Ovary (tissue), 9 donors: ENCODE data around the gene KCTD18. TPM values are rescaled to one million over a fixed set of nuclear protein-coding genes. Genes with fewer than 3 reads are reported as not detected.
A peak's percentile ranks its signal among the peaks of the same experiment; 100 is the strongest.

Source experiments
- DNase-seq, 5 donors: peaks; one replicate each; pipeline ENCODE4 v3.0.0-alpha.2; 2019 to 2020
- H3K27ac ChIP-seq, 2 donors: fragments of 200-600 bp; one replicate each; pipeline versions ENCODE4 v1.5.1 to v1.8.0; 2019 to 2022
- H3K27me3 ChIP-seq: fragments of 200-600 bp; one replicate; pipeline ENCODE4 v1.8.0; 2022
- H3K36me3 ChIP-seq: fragments of 200-600 bp; sonication (generic); one replicate; pipeline ENCODE4 v1.5.1; 2019
- H3K4me1 ChIP-seq: one replicate; pipeline ENCODE4 v1.8.1; 2013; ENCODE audit warnings: mild to moderate bottlenecking, moderate library complexity; ENCODE audit not compliant: insufficient read depth
- H3K4me3 ChIP-seq: fragments of 200-600 bp; sonication (generic); one replicate; pipeline ENCODE4 v1.5.1; 2017
- H3K9me3 ChIP-seq, 2 donors: fragments of 200-600 bp in 1 of 2; sonication (generic) in 1 of 2; one replicate each; pipeline versions ENCODE4 v1.5.1 to v1.8.1; 2013 to 2019; ENCODE audit warnings: mild to moderate bottlenecking in 1 of 2, moderate library complexity in 1 of 2
- EP300 ChIP-seq: sonication (generic); formaldehyde crosslinking; IDR thresholded peaks from one replicate; pipeline ENCODE4 v1.6.1; 2017; ENCODE audit warnings: antibody characterized with exemption
- POLR2A ChIP-seq: fragments of 450-650 bp; IDR thresholded peaks from one replicate; pipeline ENCODE4 v1.6.1; 2017; ENCODE audit warnings: antibody characterized with exemption, mild to moderate bottlenecking, moderate library complexity
- WGBS, 3 donors: extraction: QIAGEN DNeasy Blood & Tissue Kit in 1 of 3; methylation state at CpG; one replicate each; pipeline versions ENCODE4 v1.1.5 to v1.1.7; 2013 to 2017; 5-methylcytosine and 5-hydroxymethylcytosine counted together
- intact Hi-C, 4 donors: fragments of 100-400 bp; cut with DNase I; formaldehyde crosslinking; loops; one replicate each; pipeline versions ENCODE4 v1.11.0 to v1.15.1; 2022 to 2023
- polyA plus RNA-seq, 2 donors: library from polyadenylated mRNA; stranded (reverse); fragments of 200-250 nt in 1 of 2; fragments of 350-450 nt in 1 of 2; fragmentation: Illumina TruSeq in 1 of 2; extraction: RNeasy Lipid Tissue Mini Kit (QIAGEN cat#74804) in 1 of 2; gene quantifications; one replicate each; pipeline ENCODE4 v1.2.3, GENCODE V29; 2013 to 2014
- total RNA-seq, 7 donors: library from RNA; depleted of rRNA in 2 of 7; stranded (reverse); fragments of >200 nt in 2 of 7; fragmentation: NEBNext Ultra II Directional in 3 of 7; extraction: Animal tissue kit (Norgen Biotek cat#: 25700) in 3 of 7; gene quantifications; one replicate each; pipeline versions ENCODE4 v1.1.0 to v1.2.4, GENCODE V29; 2016 to 2023
- TF ChIP-seq, protein P1 (sequence below), 3 donors: fragments of 450-650 bp in 2 of 3; fragments of 200-600 bp in 1 of 3; IDR thresholded peaks; one replicate each; pipeline versions ENCODE4 v1.5.1 to v1.8.0; 2016 to 2022; ENCODE audit warnings: antibody characterized with exemption in 3 of 3, mild to moderate bottlenecking in 1 of 3
- donor health status: DM: no; HTN: no; CAD: no; lungs with moderate emphysema.
- donor health status: DM: no; HTN: no; CAD: no.
- donor health status: Bipolar disorder and iron deficiency.
- donor health status: DM: yes; HTN: yes; CAD: no.
- donor health status: DM: no; HTN: no; CAD: no.
- donor health status: DM: yes; HTN: yes; CAD: no.

Gene KCTD18
- total and polyA plus RNA-seq, 9 donors, result 9.5 to 15.1 (median 12.1) TPM

GRCh38 chr2:200479692-200480265 is 30.1 kb downstream of the KCTD18 start:
- Histone ChIP-seq H3K27me3 (no peaks in the 10 kb centered on the region), H3K4me3 (no peak overlapping the region), H3K36me3 (no peaks in the 10 kb centered on the region), H3K27ac (peak overlapping the region in 1 of 2 donors; percentile 39), H3K4me1 (no peaks in the 10 kb centered on the region), H3K9me3 (no peaks in the 10 kb centered on the region)
- intact Hi-C loops, result loop anchor here (2.0 to 10.0 kb wide), 6 partner anchors 175 to 502 kb away; partner anchors contain the start of gene SPATS2L (in 3 of the 4)
- WGBS, 3 donors, result 13 to 31% (median 17%) methylated on average over 8 of the region's 8 CpGs
- peak in 1 of 5 donors; percentile 22 for DNase-seq
- no peak for TF ChIP-seq EP300
- no peak for TF ChIP-seq POLR2A
- TF ChIP-seq, protein P1, sequence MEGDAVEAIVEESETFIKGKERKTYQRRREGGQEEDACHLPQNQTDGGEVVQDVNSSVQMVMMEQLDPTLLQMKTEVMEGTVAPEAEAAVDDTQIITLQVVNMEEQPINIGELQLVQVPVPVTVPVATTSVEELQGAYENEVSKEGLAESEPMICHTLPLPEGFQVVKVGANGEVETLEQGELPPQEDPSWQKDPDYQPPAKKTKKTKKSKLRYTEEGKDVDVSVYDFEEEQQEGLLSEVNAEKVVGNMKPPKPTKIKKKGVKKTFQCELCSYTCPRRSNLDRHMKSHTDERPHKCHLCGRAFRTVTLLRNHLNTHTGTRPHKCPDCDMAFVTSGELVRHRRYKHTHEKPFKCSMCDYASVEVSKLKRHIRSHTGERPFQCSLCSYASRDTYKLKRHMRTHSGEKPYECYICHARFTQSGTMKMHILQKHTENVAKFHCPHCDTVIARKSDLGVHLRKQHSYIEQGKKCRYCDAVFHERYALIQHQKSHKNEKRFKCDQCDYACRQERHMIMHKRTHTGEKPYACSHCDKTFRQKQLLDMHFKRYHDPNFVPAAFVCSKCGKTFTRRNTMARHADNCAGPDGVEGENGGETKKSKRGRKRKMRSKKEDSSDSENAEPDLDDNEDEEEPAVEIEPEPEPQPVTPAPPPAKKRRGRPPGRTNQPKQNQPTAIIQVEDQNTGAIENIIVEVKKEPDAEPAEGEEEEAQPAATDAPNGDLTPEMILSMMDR (IDR thresholded peaks at IDR 0.05), result no peak

- WGBS, 3 donors, result 84 to 91% (median 89%) methylated on average over 21 of the region's 21 CpGs
- Histone ChIP-seq H3K9me3 (no peaks in the 10 kb centered on the region), H3K27me3 (no peaks in the 10 kb centered on the region), H3K27ac (no peak overlapping the region), H3K4me1 (no peaks in the 10 kb centered on the region), H3K4me3 (no peak overlapping the region), H3K36me3 (no peaks in the 10 kb centered on the region)
- DNase-seq, result peak in 1 of 5 donors; percentile 43
- TF ChIP-seq POLR2A (no peak), EP300 (no peak)
- TF ChIP-seq, protein P1 (IDR thresholded peaks at IDR 0.05), result no peak
- intact Hi-C loops, result loop anchor here in 3 of 4 donors (5.0 to 10.0 kb wide), 3 partner anchors 173 to 500 kb away; partner anchors contain the start of gene SPATS2L (in 2 of the 3)
Observed at GRCh38 chr2:200477667-200478131, 32.2 kb downstream of the KCTD18 start.

DNA sequence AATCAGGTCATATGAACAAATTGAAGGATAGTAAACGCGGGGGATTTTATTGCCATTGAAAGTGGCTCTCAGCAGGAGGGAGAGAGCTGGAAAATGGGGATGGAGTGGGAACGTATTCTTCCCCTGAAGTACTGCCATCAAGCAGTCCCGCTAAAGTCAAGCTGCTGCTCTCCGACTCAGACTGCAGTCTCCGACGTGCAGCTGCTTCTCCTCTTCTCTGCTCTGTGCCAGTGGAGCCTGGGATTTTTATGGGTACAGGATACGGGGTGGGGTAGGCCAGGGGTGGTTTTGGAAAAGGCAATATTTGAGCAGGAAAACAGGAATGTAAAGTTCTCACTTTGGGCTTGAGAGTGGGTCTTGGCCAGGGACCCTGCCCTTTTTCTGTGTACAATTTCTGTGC is 33.0 kb downstream of the KCTD18 start:
- Histone ChIP-seq H3K27me3 (no peaks in the 10 kb centered on the region), H3K36me3 (no peaks in the 10 kb centered on the region), H3K9me3 (no peaks in the 10 kb centered on the region), H3K4me1 (no peaks in the 10 kb centered on the region), H3K4me3 (no peak overlapping the region), H3K27ac (no peak overlapping the region)
- intact Hi-C loops, result loop anchor here in 3 of 4 donors (5.0 to 10.0 kb wide), 3 partner anchors 172 to 500 kb away; partner anchors contain the start of gene SPATS2L (in 2 of the 3)
- 76 to 84% (median 81%) methylated on average over 8 of the region's 8 CpGs for WGBS, 3 donors
- DNase-seq, result no peak
- TF ChIP-seq, protein P1 (IDR thresholded peaks at IDR 0.05), result no peak
- TF ChIP-seq EP300, result no peak
- no peak for TF ChIP-seq POLR2A

DNA sequence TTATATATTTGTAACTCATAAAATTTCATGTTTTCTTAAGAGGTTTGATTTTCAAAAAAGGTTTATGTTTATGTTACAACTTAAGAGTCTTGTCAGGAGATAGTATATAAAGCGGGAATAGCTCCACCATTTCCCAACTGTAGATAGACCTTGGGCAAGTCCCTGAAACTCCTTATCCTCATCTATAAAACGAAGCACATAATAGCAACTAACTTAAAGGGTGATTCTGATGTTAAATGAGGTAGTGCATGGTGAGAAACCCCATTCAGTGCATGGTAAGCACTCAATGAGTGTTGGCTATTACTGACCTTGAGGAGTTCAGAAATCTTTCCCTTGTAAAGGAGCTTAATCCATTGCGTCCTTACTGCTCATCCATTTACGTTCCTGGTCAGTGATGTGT is 34.1 kb downstream of the KCTD18 start:
- H3K27me3 ChIP-seq, result no peaks in the 10 kb centered on the region
- H3K27ac ChIP-seq, result no peak overlapping the region
- no peaks in the 10 kb centered on the region for H3K4me1 ChIP-seq
- intact Hi-C loops, result loop anchor here in 3 of 4 donors (5.0 to 10.0 kb wide), 3 partner anchors 171 to 498 kb away; partner anchors contain the start of gene SPATS2L (in 2 of the 3)
- H3K9me3 ChIP-seq, result no peaks in the 10 kb centered on the region
- H3K36me3 ChIP-seq, result no peaks in the 10 kb centered on the region
- 80 to 97% (median 94%) methylated on average over 4 of the region's 4 CpGs for whole genome bisulfite sequencing, 3 donors
- no peak for DNase-seq
- no peak for TF ChIP-seq EP300
- no peak for TF ChIP-seq POLR2A
- TF ChIP-seq, protein P1 (IDR thresholded peaks at IDR 0.05), result no peak
- no peak overlapping the region for H3K4me3 ChIP-seq
